SU-DHL-6 (cell line): ENCODE data around the gene IQCH.

Experiments
- CTCF ChIP-seq: fragments of 200-600 bp; sonication (generic); IDR thresholded peaks from one replicate; pipeline ENCODE4 v1.5.1; 2017; ENCODE audit warnings: antibody characterized with exemption, mild to moderate bottlenecking, low read length, moderate library complexity; ENCODE audit not compliant: insufficient read depth, poor library complexity, severe bottlenecking
- EZH2phosphoT487 ChIP-seq: fragments of 200-600 bp; sonication (generic), shearing (Covaris generic); conservative IDR thresholded peaks from 2 replicates; pipeline ENCODE4 v1.6.1; 2018; ENCODE audit warnings: mild to moderate bottlenecking, antibody characterized with exemption, low read length, moderate library complexity, mixed read lengths

- TF ChIP-seq CTCF, result no peak
- no peak for TF ChIP-seq EZH2phosphoT487
These were observed 166.5 kb downstream of the IQCH start for GRCh38 chr15:67421105-67421504.
